Neural progenitor cell (in vitro differentiated cells): Measurements from ENCODE around the gene GORASP1. TPM values are rescaled to one million over a fixed set of nuclear protein-coding genes. Genes with fewer than 3 reads are reported as not detected.

Experiments
- DNase-seq: peaks from one replicate; pipeline ENCODE4 v3.0.0-alpha.2; 2016; ENCODE audit warnings: low spot score
- H2AFZ ChIP-seq: fragments of 200-600 bp; sonication (generic); replicated peaks from 2 replicates; pipeline ENCODE4 v1.6.1; 2016; ENCODE audit warnings: antibody characterized with exemption
- H3F3A ChIP-seq: fragments of 200-600 bp; sonication (generic); 2 replicates; pipeline ENCODE4 v1.6.1; 2016; ENCODE audit warnings: antibody characterized with exemption, low read depth
- H3K27ac ChIP-seq: fragments of 200-600 bp; sonication (generic); 2 replicates; pipeline ENCODE4 v1.5.1; 2016; ENCODE audit warnings: mild to moderate bottlenecking
- H3K27me3 ChIP-seq: fragments of 200-600 bp; sonication (generic); 2 replicates; pipeline ENCODE4 v1.6.1; 2016; ENCODE audit warnings: mild to moderate bottlenecking, moderate library complexity
- H3K36me3 ChIP-seq: fragments of 200-600 bp; sonication (generic); 2 replicates; pipeline ENCODE4 v1.5.1; 2016
- H3K4me1 ChIP-seq: fragments of 200-600 bp; sonication (generic); 2 replicates; pipeline ENCODE4 v1.6.1; 2016; ENCODE audit warnings: mixed run types
- H3K4me2 ChIP-seq: fragments of 200-600 bp; sonication (generic); 2 replicates; pipeline ENCODE4 v1.6.1; 2016
- H3K4me3 ChIP-seq: fragments of 200-600 bp; sonication (generic); 2 replicates; pipeline ENCODE4 v1.5.1; 2016
- H3K79me2 ChIP-seq: fragments of 200-600 bp; sonication (generic); 2 replicates; pipeline ENCODE4 v1.6.1; 2016; ENCODE audit warnings: low read depth
- H3K9ac ChIP-seq: fragments of 200-600 bp; sonication (generic); 2 replicates; pipeline ENCODE4 v1.6.1; 2016
- H3K9me3 ChIP-seq: fragments of 200-600 bp; sonication (generic); 2 replicates; pipeline ENCODE4 v1.5.1; 2016; ENCODE audit warnings: low read depth
- H4K20me1 ChIP-seq: fragments of 200-600 bp; sonication (generic); 2 replicates; pipeline ENCODE4 v1.6.1; 2016; ENCODE audit warnings: low read depth
- H3K27ac Mint-ChIP-seq: 3 replicates; pipeline ENCODE4 v1.8.0; 2021; ENCODE audit warnings: mixed read lengths
- H3K27me3 Mint-ChIP-seq: 2 replicates; pipeline ENCODE4 v1.8.0; 2022; ENCODE audit warnings: low read depth, mild to moderate bottlenecking, inconsistent platforms, moderate library complexity, mixed read lengths; ENCODE audit not compliant: insufficient read depth
- H3K36me3 Mint-ChIP-seq: 3 replicates; pipeline ENCODE4 v1.8.0; 2021; ENCODE audit warnings: mixed read lengths
- H3K4me1 Mint-ChIP-seq: 3 replicates; pipeline ENCODE4 v1.8.0; 2021; ENCODE audit warnings: mixed read lengths
- H3K4me3 Mint-ChIP-seq: 3 replicates; pipeline ENCODE4 v1.8.0; 2021; ENCODE audit warnings: mild to moderate bottlenecking, moderate library complexity, mixed read lengths
- H3K9me3 Mint-ChIP-seq: 3 replicates; pipeline ENCODE4 v1.8.0; 2020; ENCODE audit warnings: mixed read lengths
- CTCF ChIP-seq: fragments of 200-600 bp; sonication (generic); IDR thresholded peaks from 2 replicates; pipeline ENCODE4 v1.5.1; 2017; ENCODE audit warnings: antibody characterized with exemption, mild to moderate bottlenecking
- EZH2 ChIP-seq: fragments of 200-600 bp; sonication (generic); IDR thresholded peaks from 2 replicates; pipeline ENCODE4 v1.6.1; 2017; ENCODE audit warnings: antibody characterized with exemption, mild to moderate bottlenecking, moderate library complexity
- EZH2phosphoT487 ChIP-seq: fragments of 200-600 bp; sonication (generic); IDR thresholded peaks from 2 replicates; pipeline ENCODE4 v1.6.1; 2017; ENCODE audit warnings: antibody characterized with exemption
- total RNA-seq: library from RNA; depleted of rRNA; stranded (reverse); fragments of >200 nt; gene quantifications from 2 replicates; pipeline ENCODE4 v1.2.3, GENCODE V29; 2015; ENCODE audit warnings: low replicate concordance

GORASP1 gene
- total RNA-seq, 1 donor from 2014 or later, result 18.0 TPM

DNA sequence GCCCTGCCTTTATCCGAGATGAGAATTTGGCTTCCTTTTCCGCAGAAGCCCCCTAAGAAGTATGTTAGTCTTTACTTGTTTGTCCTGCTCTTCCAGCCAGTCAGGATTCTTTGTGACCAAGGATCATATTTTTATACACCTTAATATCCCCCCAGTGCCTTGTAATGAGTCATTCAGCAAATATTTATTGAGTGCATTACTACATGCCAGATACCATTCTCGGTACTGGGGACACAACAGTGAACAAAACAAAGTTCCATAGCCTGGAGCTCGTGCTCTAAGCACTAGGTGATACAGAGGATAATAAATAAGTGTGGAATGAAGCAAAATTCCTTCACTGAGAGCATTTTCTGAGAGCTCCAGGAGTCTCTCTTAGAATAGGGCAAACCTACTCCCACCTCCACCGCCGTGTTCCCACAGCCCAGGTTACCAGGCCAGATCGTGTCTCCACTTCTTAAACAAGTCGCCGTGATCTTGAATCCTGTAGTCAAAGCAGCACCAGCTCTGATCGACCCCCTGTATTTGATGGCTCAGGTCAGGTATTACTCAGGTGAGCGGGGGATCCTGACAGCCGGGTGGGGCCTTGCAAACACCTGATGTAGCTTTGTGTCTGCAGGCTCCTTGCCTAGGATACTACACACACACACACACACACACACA lies 18.5 kb upstream of the GORASP1 start:
- H3K9ac ChIP-seq, result no peak overlapping the region
- H3K27ac ChIP-seq, result no peak overlapping the region
- Mint-ChIP-seq H3K4me3 (no peak overlapping the region), H3K27ac (no peak overlapping the region), H3K36me3 (peaks cover 1% of the 10 kb centered on the region), H3K4me1 (peaks cover 13% of the 10 kb centered on the region), H3K9me3 (no peaks in the 10 kb centered on the region), H3K27me3 (peaks cover 2% of the 10 kb centered on the region)
- no peaks in the 10 kb centered on the region for H3K79me2 ChIP-seq
- no peak for DNase-seq
- H3K4me3 ChIP-seq, result no peak overlapping the region
- no peaks in the 10 kb centered on the region for H3K4me1 ChIP-seq
- no peaks in the 10 kb centered on the region for H3K36me3 ChIP-seq
- H4K20me1 ChIP-seq, result no peaks in the 10 kb centered on the region
- no peaks in the 10 kb centered on the region for H3K9me3 ChIP-seq
- no peak for TF ChIP-seq EZH2
- no peak for TF ChIP-seq CTCF
- TF ChIP-seq EZH2phosphoT487, result no peak
- no peaks in the 10 kb centered on the region for H3K27me3 ChIP-seq
- H3K4me2 ChIP-seq, result no peak overlapping the region
- H3F3A ChIP-seq, result no peaks in the 10 kb centered on the region
- H2AFZ ChIP-seq, result no peak overlapping the region

DNA sequence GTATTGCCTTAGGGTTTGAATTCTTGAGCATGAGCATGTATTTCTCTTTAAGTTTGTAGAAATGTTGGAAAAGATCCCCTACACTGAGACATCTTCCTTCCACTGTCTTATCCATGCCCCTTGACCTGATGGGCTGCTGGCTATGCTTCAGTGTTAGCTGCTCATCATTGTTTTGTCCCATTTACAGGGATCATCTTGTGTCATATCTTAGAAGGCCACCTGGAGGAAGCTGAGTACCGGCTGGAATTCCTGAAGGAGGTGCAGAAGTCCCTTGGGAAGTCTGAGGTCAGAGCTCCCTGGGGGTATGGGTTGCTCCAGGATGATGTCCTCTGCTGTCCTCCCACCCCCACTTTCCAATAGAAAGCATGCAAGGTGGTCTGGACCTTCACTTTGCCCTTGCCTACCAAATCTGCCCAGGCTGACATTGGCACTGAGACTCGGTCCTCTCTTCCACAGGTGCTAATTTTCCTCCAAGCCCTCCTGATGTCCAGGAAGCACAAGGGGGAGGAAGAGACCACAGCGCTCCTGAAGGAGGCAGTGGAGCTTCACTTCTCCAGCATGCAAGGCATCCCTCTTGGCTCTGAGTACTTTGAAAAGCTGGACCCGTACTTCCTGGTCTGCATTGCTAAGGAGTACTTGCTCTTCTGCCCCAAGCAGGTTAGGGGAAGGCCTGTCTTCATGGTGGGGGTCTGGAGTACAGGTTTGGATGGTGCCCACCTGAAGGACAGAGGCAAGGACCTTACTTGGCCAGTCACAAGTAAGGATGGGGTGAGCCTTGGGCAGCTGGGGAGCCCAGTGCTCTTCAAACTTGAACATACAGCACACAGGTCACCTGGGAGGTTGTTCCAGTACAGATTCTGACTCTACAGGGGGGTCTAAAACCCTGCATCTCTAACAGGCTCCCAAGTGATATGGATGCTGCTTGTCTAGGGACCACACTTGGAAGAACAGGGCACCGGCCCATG lies 17.7 kb upstream of the GORASP1 start:
- Histone ChIP-seq H3K27ac (no peak overlapping the region), H3K4me2 (no peak overlapping the region), H3K27me3 (no peaks in the 10 kb centered on the region), H3K36me3 (no peaks in the 10 kb centered on the region), H3K9me3 (no peaks in the 10 kb centered on the region), H3K4me3 (no peak overlapping the region), H3K9ac (no peak overlapping the region), H3K79me2 (no peaks in the 10 kb centered on the region), H2AFZ (no peak overlapping the region), H4K20me1 (no peaks in the 10 kb centered on the region), H3K4me1 (no peaks in the 10 kb centered on the region), H3F3A (no peaks in the 10 kb centered on the region)
- DNase-seq, result peak; percentile 26
- TF ChIP-seq CTCF (peak; percentile 42), EZH2phosphoT487 (no peak)
- Mint-ChIP-seq H3K4me1 (peaks cover 13% of the 10 kb centered on the region), H3K27ac (no peak overlapping the region), H3K27me3 (peaks cover 2% of the 10 kb centered on the region), H3K9me3 (no peaks in the 10 kb centered on the region), H3K4me3 (no peak overlapping the region), H3K36me3 (peaks cover 1% of the 10 kb centered on the region)

DNA sequence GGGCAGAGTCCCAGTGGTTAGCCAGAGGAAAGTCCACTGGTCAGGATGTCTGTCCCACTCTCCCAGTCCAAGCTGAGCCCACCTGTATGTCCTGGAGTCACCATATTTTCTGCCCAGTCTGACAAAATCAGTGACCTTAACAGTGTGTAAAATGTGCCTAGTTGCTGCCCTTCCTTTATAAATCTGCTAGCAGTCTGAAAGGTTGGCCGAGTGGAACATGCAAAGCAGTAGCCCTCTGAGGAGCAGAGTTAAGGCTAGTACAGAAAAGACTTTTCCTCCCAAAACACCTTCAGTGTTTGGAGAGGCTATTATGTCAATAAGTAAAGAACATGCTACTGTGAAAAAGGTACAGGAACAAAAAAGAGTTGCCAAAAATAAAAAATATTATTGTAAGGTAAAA lies 15.4 kb upstream of the GORASP1 start:
- peaks cover 3% of the 10 kb centered on the region for H3K36me3 Mint-ChIP-seq
- H3K4me1 Mint-ChIP-seq, result peaks cover 11% of the 10 kb centered on the region
- no peak overlapping the region for H3K4me3 Mint-ChIP-seq

More for the DNA sequence above, 15.4 kb upstream of the GORASP1 start:
- H3K4me2 ChIP-seq, result no peak overlapping the region
- no peaks in the 10 kb centered on the region for H4K20me1 ChIP-seq
- Mint-ChIP-seq H3K9me3 (no peaks in the 10 kb centered on the region), H3K27ac (no peak overlapping the region), H3K27me3 (no peaks in the 10 kb centered on the region)
- H3K79me2 ChIP-seq, result no peaks in the 10 kb centered on the region
- no peaks in the 10 kb centered on the region for H3K4me1 ChIP-seq
- H3K9me3 ChIP-seq, result no peaks in the 10 kb centered on the region
- no peak overlapping the region for H2AFZ ChIP-seq
- no peak for TF ChIP-seq CTCF
- no peak for TF ChIP-seq EZH2
- TF ChIP-seq EZH2phosphoT487, result no peak
- H3K4me3 ChIP-seq, result no peak overlapping the region
- no peaks in the 10 kb centered on the region for H3K36me3 ChIP-seq
- no peak for DNase-seq
- no peak overlapping the region for H3K27ac ChIP-seq
- H3K27me3 ChIP-seq, result no peaks in the 10 kb centered on the region
- H3K9ac ChIP-seq, result no peak overlapping the region
- no peaks in the 10 kb centered on the region for H3F3A ChIP-seq
